ENCODE measurements around the gene RIN2.
A peak's percentile ranks its signal among the peaks of the same experiment; 100 is the strongest.

RIN2 gene, protein sequence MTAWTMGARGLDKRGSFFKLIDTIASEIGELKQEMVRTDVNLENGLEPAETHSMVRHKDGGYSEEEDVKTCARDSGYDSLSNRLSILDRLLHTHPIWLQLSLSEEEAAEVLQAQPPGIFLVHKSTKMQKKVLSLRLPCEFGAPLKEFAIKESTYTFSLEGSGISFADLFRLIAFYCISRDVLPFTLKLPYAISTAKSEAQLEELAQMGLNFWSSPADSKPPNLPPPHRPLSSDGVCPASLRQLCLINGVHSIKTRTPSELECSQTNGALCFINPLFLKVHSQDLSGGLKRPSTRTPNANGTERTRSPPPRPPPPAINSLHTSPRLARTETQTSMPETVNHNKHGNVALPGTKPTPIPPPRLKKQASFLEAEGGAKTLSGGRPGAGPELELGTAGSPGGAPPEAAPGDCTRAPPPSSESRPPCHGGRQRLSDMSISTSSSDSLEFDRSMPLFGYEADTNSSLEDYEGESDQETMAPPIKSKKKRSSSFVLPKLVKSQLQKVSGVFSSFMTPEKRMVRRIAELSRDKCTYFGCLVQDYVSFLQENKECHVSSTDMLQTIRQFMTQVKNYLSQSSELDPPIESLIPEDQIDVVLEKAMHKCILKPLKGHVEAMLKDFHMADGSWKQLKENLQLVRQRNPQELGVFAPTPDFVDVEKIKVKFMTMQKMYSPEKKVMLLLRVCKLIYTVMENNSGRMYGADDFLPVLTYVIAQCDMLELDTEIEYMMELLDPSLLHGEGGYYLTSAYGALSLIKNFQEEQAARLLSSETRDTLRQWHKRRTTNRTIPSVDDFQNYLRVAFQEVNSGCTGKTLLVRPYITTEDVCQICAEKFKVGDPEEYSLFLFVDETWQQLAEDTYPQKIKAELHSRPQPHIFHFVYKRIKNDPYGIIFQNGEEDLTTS

DNA sequence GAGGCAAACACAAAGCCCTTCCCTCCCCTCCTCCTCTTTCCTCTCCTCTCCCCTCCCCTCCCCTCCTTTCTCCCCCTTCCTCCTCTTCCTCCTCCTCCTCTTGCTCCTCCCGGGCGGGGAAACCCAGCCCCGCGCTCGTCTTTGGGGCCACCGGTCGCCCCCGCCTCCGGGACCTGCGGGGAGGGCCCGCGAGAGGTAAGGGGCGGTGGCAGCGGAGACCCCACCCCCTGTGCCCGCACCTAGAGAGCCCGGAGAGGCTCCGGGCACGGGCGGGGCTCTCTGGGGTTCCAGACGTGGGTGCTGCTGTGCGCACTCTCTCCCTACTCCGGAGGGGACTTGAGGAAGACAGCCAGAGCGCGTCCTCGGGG lies at the start of gene RIN2:
RIN2 (plus strand) TSS at position 126 of the 368 bp plus-strand sequence. CDS start 131,344 bp downstream, outside the sequence.
- Histone ChIP-seq H3K4me3 (ENCODE audit: low read depth, low read length) (peak within 1 kb of the TSS; percentile 91), H3K79me2 (no peaks in the 10 kb centered on the region), H3K9me3 (ENCODE audit: control insufficient read depth, low read length) (no peaks in the 10 kb centered on the region), H3K4me1 (peaks cover 6% of the 10 kb centered on the region), H3K9ac (peak within 1 kb of the TSS; percentile 61), H3K4me2 (ENCODE audit: low read length) (peak within 1 kb of the TSS; percentile 96), H3K27me3 (ENCODE audit: control insufficient read depth, insufficient read depth, low read length) (no peaks in the 10 kb centered on the region), H2AFZ (peak within 1 kb of the TSS; percentile 89), H3K27ac (peak within 1 kb of the TSS; percentile 96), H3K36me3 (ENCODE audit: control insufficient read depth, insufficient read depth, low read length) (no peaks in the 10 kb centered on the region)
- TF ChIP-seq, protein P1, sequence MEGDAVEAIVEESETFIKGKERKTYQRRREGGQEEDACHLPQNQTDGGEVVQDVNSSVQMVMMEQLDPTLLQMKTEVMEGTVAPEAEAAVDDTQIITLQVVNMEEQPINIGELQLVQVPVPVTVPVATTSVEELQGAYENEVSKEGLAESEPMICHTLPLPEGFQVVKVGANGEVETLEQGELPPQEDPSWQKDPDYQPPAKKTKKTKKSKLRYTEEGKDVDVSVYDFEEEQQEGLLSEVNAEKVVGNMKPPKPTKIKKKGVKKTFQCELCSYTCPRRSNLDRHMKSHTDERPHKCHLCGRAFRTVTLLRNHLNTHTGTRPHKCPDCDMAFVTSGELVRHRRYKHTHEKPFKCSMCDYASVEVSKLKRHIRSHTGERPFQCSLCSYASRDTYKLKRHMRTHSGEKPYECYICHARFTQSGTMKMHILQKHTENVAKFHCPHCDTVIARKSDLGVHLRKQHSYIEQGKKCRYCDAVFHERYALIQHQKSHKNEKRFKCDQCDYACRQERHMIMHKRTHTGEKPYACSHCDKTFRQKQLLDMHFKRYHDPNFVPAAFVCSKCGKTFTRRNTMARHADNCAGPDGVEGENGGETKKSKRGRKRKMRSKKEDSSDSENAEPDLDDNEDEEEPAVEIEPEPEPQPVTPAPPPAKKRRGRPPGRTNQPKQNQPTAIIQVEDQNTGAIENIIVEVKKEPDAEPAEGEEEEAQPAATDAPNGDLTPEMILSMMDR (IDR thresholded peaks at IDR 0.05) = no peak

GRCh38 chr20:19709635-19710335 lies 48.3 kb upstream of the RIN2 start:
- TF ChIP-seq, protein P1 (IDR thresholded peaks at IDR 0.05) = no peak
- Histone ChIP-seq H3K27me3 (ENCODE audit: control insufficient read depth, insufficient read depth, low read length) (no peaks in the 10 kb centered on the region), H2AFZ (no peak overlapping the region), H3K79me2 (no peaks in the 10 kb centered on the region), H3K9ac (no peak overlapping the region), H3K4me2 (ENCODE audit: low read length) (no peak overlapping the region), H3K27ac (no peak overlapping the region), H3K36me3 (ENCODE audit: control insufficient read depth, insufficient read depth, low read length) (no peaks in the 10 kb centered on the region), H3K9me3 (ENCODE audit: control insufficient read depth, low read length) (no peaks in the 10 kb centered on the region), H3K4me1 (no peaks in the 10 kb centered on the region), H3K4me3 (ENCODE audit: low read depth, low read length) (no peak overlapping the region)

DNA sequence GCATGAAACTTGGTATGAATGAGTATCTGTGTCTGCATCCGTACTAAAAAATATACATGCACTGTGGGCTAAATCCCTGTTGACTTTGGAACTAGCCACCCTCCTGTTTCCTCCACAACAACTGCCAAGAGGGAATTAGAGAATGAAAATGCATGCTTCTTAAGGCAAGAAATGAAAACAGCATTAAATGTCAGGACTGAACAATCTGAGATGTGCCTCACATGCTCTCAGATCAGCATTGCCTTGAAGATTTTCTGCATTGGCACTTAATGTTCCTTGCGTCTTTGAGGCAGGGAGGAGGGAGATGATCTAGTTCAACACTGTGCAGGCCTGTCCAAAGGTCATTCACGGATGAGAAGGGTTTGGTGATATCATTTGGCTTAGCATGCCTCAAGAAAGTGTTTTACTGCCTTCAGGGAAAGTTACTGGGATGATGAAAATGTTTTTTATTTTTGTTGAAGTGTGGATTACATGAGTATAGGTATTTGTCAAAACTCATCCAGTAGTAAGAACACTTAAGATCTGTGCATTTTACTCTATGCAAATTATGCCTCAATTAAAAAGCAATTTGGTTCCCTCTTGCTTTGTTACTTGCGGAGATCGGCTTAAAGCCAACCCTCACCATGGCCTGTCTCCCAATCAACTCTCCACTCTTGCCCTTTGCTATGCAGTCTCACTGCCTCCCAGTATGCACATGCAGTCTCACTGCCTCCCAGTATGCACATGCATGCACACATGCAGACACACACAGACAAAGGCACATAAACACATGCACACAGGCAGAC lies 47.5 kb upstream of the RIN2 start:
- H3K4me1 ChIP-seq = no peaks in the 10 kb centered on the region
- no peak overlapping the region for H3K27ac ChIP-seq
- H3K79me2 ChIP-seq = no peaks in the 10 kb centered on the region
- no peak overlapping the region for H2AFZ ChIP-seq
- TF ChIP-seq, protein P1 (IDR thresholded peaks at IDR 0.05) = no peak
- H3K9me3 ChIP-seq (ENCODE audit: control insufficient read depth, low read length) = no peaks in the 10 kb centered on the region
- no peak overlapping the region for H3K4me2 ChIP-seq (ENCODE audit: low read length)
- H3K36me3 ChIP-seq (ENCODE audit: control insufficient read depth, insufficient read depth, low read length) = no peaks in the 10 kb centered on the region
- no peaks in the 10 kb centered on the region for H3K27me3 ChIP-seq (ENCODE audit: control insufficient read depth, insufficient read depth, low read length)
- no peak overlapping the region for H3K9ac ChIP-seq
- no peak overlapping the region for H3K4me3 ChIP-seq (ENCODE audit: low read depth, low read length)

- no peak overlapping the region for H3K9ac ChIP-seq
- H3K27ac ChIP-seq = no peak overlapping the region
- TF ChIP-seq, protein P1 (IDR thresholded peaks at IDR 0.05) = no peak
- no peak overlapping the region for H3K4me2 ChIP-seq (ENCODE audit: low read length)
- H3K79me2 ChIP-seq = no peaks in the 10 kb centered on the region
- H3K27me3 ChIP-seq (ENCODE audit: control insufficient read depth, insufficient read depth, low read length) = no peaks in the 10 kb centered on the region
- H2AFZ ChIP-seq = no peak overlapping the region
- no peaks in the 10 kb centered on the region for H3K4me1 ChIP-seq
- no peak overlapping the region for H3K4me3 ChIP-seq (ENCODE audit: low read depth, low read length)
- no peaks in the 10 kb centered on the region for H3K9me3 ChIP-seq (ENCODE audit: control insufficient read depth, low read length)
- H3K36me3 ChIP-seq (ENCODE audit: control insufficient read depth, insufficient read depth, low read length) = no peaks in the 10 kb centered on the region
Observed at GRCh38 chr20:19711126-19711525, 46.9 kb upstream of the RIN2 start.
